Transverse colon (tissue), 4 donors: Measurements from ENCODE around the gene BRIP1. TPM values are rescaled to one million over a fixed set of nuclear protein-coding genes. Genes with fewer than 3 reads are reported as not detected.

Experiments used
- DNase-seq: peaks from one replicate; pipeline ENCODE4 v3.0.0-alpha.2; 2019
- H3K27ac ChIP-seq, 4 donors: fragments of 200-600 bp; sonication (generic); 2 replicates each; pipeline ENCODE4 v1.5.1; 2016 to 2018; ENCODE audit warnings: inconsistent platforms in 4 of 4
- H3K27me3 ChIP-seq: fragments of 200-600 bp; sonication (generic); 2 replicates; pipeline ENCODE4 v1.5.1; 2017; ENCODE audit warnings: inconsistent platforms
- H3K36me3 ChIP-seq, 4 donors: fragments of 200-600 bp; sonication (generic); 2 replicates each; pipeline ENCODE4 v1.5.1; 2017 to 2019; ENCODE audit warnings: inconsistent platforms in 4 of 4
- H3K4me1 ChIP-seq, 4 donors: fragments of 200-600 bp; sonication (generic); 2 replicates each; pipeline ENCODE4 v1.5.1; 2017 to 2020; ENCODE audit warnings: inconsistent platforms in 4 of 4
- H3K4me3 ChIP-seq, 4 donors: fragments of 200-600 bp; sonication (generic); 1 replicate in 1 of 4; 2 replicates in 3 of 4; pipeline versions ENCODE4 v1.5.1 to v1.6.1; 2017 to 2019; ENCODE audit warnings: inconsistent platforms in 4 of 4
- H3K9me3 ChIP-seq, 2 donors: fragments of 200-600 bp; sonication (generic); 2 replicates each; pipeline ENCODE4 v1.5.1; 2017 to 2019; ENCODE audit warnings: inconsistent platforms in 2 of 2
- EP300 ChIP-seq: sonication (generic); formaldehyde crosslinking; IDR thresholded peaks from one replicate; pipeline ENCODE4 v1.6.1; 2017; ENCODE audit warnings: antibody characterized with exemption, low read depth
- POLR2A ChIP-seq: fragments of 450-650 bp; IDR thresholded peaks from one replicate; pipeline ENCODE4 v1.6.1; 2016; ENCODE audit warnings: antibody characterized with exemption, mild to moderate bottlenecking, moderate library complexity
- POLR2AphosphoS5 ChIP-seq, 3 donors: sonication (generic); formaldehyde crosslinking; IDR thresholded peaks; one replicate each; pipeline ENCODE4 v1.6.1; 2016; ENCODE audit warnings: antibody characterized with exemption in 3 of 3
- WGBS, 2 donors: methylation state at CpG; one replicate each; pipeline ENCODE4 v1.1.5; 2018; ENCODE audit warnings: low coverage in 1 of 2; 5-methylcytosine and 5-hydroxymethylcytosine counted together
- in situ Hi-C, 4 donors: fragments of 200-750 bp; cut with MboI; loops; one replicate each; pipeline versions ENCODE4 v1.15.0 to v1.15.1; 2017; ENCODE audit warnings: low sequenced_read_pairs in 3 of 4, low pct_ligation_motif_present in 1 of 4, low pct_unique_long_range_greater_than_20kb in 1 of 4
- intact Hi-C: fragments of 100-400 bp; cut with DNase I; formaldehyde crosslinking; loops from one replicate; pipeline ENCODE4 v1.15.1; 2023; ENCODE audit warnings: low total_unique reads
- total RNA-seq, 4 donors: library from RNA; depleted of rRNA; stranded (reverse); fragments of >200 nt; gene quantifications; one replicate each; pipeline ENCODE4 v1.1.0, GENCODE V29; 2016
- TF ChIP-seq, protein P1 (sequence below), 5 experiments: fragments of 200-600 bp in 3 of 5; fragments of 450-650 bp in 2 of 5; sonication (generic) in 3 of 5; IDR thresholded peaks; 1 replicate in 2 of 5; 2 replicates in 3 of 5; pipeline ENCODE4 v1.5.1; 2016 to 2017; ENCODE audit warnings: antibody characterized with exemption in 5 of 5, inconsistent platforms in 3 of 5, mild to moderate bottlenecking in 2 of 5, moderate library complexity in 1 of 5

BRIP1 gene
- total RNA-seq, 4 donors from 2014 or later = 0.80 to 1.9 (median 1.2) TPM

GRCh38 chr17:61735807-61736206, 127.5 kb downstream of the BRIP1 start:
- TF ChIP-seq EP300 = no peak
- TF ChIP-seq, protein P1, sequence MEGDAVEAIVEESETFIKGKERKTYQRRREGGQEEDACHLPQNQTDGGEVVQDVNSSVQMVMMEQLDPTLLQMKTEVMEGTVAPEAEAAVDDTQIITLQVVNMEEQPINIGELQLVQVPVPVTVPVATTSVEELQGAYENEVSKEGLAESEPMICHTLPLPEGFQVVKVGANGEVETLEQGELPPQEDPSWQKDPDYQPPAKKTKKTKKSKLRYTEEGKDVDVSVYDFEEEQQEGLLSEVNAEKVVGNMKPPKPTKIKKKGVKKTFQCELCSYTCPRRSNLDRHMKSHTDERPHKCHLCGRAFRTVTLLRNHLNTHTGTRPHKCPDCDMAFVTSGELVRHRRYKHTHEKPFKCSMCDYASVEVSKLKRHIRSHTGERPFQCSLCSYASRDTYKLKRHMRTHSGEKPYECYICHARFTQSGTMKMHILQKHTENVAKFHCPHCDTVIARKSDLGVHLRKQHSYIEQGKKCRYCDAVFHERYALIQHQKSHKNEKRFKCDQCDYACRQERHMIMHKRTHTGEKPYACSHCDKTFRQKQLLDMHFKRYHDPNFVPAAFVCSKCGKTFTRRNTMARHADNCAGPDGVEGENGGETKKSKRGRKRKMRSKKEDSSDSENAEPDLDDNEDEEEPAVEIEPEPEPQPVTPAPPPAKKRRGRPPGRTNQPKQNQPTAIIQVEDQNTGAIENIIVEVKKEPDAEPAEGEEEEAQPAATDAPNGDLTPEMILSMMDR (IDR thresholded peaks at IDR 0.05) = no peak
- TF ChIP-seq POLR2AphosphoS5 (IDR thresholded peaks at IDR 0.05) = no peak
- no peak for TF ChIP-seq POLR2A
- no peaks in the 10 kb centered on the region for H3K9me3 ChIP-seq
- H3K27me3 ChIP-seq = no peaks in the 10 kb centered on the region
- intact Hi-C loops (no loop called here), in situ Hi-C loops (loop anchor here in 1 of 4 donors (25.0 kb wide), 1 partner anchor 101 kb away; no protein-coding TSS in a partner anchor)
- H3K27ac ChIP-seq = no peak overlapping the region
- no peaks in the 10 kb centered on the region for H3K4me1 ChIP-seq
- no peak overlapping the region for H3K4me3 ChIP-seq
- no peaks in the 10 kb centered on the region for H3K36me3 ChIP-seq
- WGBS, 2 donors = 97% methylated on average over 2 of the region's 2 CpGs; no CpG with 5 or more reads in 1 of the 2 donors
- DNase-seq = no peak

- Histone ChIP-seq H3K27ac (no peak overlapping the region), H3K4me1 (no peaks in the 10 kb centered on the region), H3K27me3 (no peaks in the 10 kb centered on the region), H3K9me3 (no peaks in the 10 kb centered on the region), H3K36me3 (no peaks in the 10 kb centered on the region), H3K4me3 (no peak overlapping the region)
- DNase-seq = no peak
- in situ Hi-C loops (loop anchor here in 1 of 4 donors (25.0 kb wide), 1 partner anchor 103 kb away; no protein-coding TSS in a partner anchor), intact Hi-C loops (no loop called here)
- no peak for TF ChIP-seq POLR2AphosphoS5 (IDR thresholded peaks at IDR 0.05)
- TF ChIP-seq, protein P1 (IDR thresholded peaks at IDR 0.05) = no peak
- TF ChIP-seq POLR2A = no peak
- no peak for TF ChIP-seq EP300
Measured at GRCh38 chr17:61734466-61734865, 128.9 kb downstream of the BRIP1 start.

- in situ Hi-C loops = loop anchor here in 1 of 4 donors (25.0 kb wide), 1 partner anchor 103 kb away; no protein-coding TSS in a partner anchor
- no peak for DNase-seq
- intact Hi-C loops = no loop called here
- Histone ChIP-seq H3K27ac (no peak overlapping the region), H3K4me3 (no peak overlapping the region), H3K36me3 (no peaks in the 10 kb centered on the region), H3K9me3 (no peaks in the 10 kb centered on the region), H3K4me1 (no peaks in the 10 kb centered on the region), H3K27me3 (no peaks in the 10 kb centered on the region)
- TF ChIP-seq, protein P1 (IDR thresholded peaks at IDR 0.05) = no peak
- TF ChIP-seq POLR2A = no peak
- WGBS, 2 donors = 85 to 92% methylated on average over 3 of the region's 3 CpGs
Measured at GRCh38 chr17:61734012-61734411, 129.3 kb downstream of the BRIP1 start.

GRCh38 chr17:61733021-61733420, 130.3 kb downstream of the BRIP1 start:
- TF ChIP-seq POLR2AphosphoS5 (IDR thresholded peaks at IDR 0.05) = no peak
- TF ChIP-seq, protein P1 (IDR thresholded peaks at IDR 0.05) = no peak
- TF ChIP-seq POLR2A = no peak
- Histone ChIP-seq H3K36me3 (no peaks in the 10 kb centered on the region), H3K4me1 (no peaks in the 10 kb centered on the region), H3K27me3 (no peaks in the 10 kb centered on the region), H3K27ac (no peak overlapping the region), H3K9me3 (no peaks in the 10 kb centered on the region), H3K4me3 (no peak overlapping the region)
- 97 to 98% methylated on average over 5 of the region's 5 CpGs for WGBS, 2 donors
- intact Hi-C loops = no loop called here
- in situ Hi-C loops = loop anchor here in 1 of 4 donors (25.0 kb wide), 1 partner anchor 104 kb away; no protein-coding TSS in a partner anchor
- DNase-seq = no peak
